HL-60/S4 treated with retinoic acid at 250 ng/mL for 4 days and 3 days (cell line): Measurements from ENCODE around the gene C1orf115.
"Not testable (repeated sequence)": the region's sequence is repeated elsewhere in the genome, so short reads cannot be mapped to it uniquely, and the experiment has no call there.

Experiments used
- in situ Hi-C: fragments of 300-500 bp; cut with MboI; formaldehyde crosslinking; loops from 2 replicates; pipeline ENCODE4 v1.7.0; 2022; ENCODE audit warnings: low sequenced_read_pairs

Gene C1orf115

DNA sequence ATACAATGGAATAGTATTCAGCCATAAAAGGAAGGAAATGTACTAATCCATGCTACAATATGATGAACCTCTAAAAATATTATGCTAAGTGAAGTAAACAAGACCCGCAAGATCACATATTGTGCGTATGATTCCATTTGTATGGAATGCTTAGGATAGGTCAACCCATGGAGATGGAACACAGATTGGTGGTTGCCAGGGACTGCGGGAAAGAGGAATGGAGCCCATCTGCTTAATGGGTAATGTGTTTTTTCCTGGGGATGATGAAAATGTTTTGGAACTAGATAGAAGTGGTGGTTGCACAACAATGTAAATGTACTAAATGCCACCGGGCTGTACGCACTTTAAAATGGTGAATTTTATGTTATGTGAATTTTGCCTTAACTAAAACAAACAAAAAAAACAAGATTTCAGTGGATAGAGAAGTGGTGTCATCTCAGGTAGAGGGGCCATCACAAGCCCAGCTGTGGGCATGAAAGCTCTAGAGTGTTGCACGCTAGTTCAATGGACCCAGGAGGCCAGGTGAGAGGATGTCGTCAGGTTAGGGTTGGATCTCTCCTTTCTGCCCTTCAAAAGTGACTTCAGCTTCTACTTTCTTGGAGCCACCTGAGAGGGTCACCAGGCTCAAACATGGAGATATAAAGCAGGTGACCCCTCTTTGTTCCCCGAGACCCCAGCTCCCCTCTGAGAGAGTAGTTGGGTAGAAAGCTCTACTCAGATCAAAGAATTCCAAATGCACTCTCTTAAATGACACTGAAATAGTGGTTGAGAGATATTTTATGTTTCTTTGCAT, 2.5 kb downstream of the C1orf115 start:
- in situ Hi-C loops, result no loop called here

DNA sequence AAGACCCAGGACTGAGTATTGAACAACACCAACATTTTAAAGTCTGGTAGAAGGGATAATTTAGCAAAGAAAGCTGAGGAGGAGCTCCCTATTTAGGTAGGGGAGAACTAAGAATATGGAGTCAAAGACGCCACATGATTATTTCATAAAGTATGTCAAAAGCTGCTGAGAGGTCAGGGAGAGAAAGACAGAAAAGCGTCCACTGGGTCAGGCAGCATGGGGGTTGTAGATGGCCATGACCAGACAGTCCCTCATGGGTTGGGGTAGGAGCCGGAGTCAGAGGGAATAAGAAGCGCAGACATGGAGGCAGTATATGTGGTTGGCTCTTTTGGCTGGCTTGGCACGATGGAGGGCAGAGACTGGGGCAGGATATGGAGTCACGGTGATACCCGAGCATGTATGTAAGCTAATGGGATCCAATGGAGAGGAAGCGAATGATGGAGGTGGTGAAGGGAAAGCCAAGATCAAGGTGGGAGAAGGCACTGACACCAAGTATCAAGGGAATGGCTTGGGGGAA, 4.8 kb downstream of the C1orf115 start:
- in situ Hi-C loops, result no loop called here

DNA sequence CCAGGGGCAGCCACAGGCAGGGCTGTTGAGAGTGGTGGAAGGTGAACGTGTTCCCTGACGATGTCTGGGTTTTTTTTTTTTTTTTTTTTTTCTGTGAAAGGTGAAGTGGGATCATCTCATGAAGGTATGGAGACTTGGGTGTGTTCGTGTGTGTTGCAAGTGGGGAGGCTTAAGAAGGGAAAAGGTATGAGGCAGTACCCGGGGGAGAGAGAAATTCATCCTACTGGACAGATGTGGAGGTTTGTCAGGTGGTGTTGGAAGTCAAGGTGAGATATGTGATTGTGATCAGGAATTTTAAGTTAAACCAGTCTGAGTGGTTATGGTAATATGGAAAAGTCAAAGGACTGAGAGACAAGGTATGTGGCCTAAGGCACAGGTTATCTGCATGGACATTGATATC, 5.3 kb downstream of the C1orf115 start:
- in situ Hi-C loops, result no loop called here

DNA sequence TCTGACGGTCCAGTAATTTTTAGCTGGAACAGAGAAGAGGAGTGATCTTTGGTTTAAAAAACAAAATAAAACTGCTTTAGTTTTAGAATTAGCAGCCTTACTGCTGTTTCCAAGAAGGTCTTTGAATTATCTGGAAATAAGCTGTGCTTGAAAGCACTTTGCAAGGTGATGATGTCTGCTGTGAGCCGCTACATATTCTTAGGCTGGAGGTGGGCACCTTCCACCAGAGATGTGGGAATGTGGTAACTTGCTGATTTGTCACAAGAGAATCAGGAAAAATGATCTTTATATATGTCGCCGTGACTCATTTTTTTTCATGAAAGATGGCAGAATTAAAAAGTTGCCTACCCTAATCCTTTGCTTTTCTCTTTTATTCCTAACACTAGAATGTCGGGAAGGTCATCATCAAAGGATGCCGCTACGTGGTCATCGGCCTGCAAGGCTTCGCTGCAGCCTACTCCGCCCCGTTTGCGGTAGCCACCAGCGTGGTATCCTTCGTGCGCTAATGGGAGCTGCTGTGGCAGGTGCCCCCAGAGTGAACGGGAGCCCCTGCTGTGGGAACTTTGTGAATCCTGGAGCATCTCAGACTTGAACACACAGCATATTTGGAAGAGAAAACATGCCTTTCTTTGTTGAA, 6.2 kb downstream of the C1orf115 start:
- in situ Hi-C loops, result no loop called here

DNA sequence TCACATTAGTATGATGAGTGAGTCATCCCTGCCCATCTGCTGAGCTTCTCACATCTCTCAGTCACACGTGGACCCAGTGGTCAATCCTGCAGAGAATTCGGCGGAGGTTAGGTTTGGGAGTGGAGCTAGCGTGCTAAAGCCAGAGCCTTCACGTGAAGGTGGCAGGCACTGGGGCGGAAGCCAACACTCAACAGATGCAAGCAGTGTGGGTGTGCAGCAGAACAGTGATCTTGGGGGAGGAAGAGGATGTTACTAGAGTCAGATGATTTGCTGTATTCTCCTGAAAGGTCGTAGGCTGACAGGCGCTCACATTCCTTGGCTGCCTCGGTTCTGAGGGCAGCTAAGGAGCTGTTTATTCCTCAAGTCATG, 6.7 kb downstream of the C1orf115 start:
- in situ Hi-C loops, result no loop called here

DNA sequence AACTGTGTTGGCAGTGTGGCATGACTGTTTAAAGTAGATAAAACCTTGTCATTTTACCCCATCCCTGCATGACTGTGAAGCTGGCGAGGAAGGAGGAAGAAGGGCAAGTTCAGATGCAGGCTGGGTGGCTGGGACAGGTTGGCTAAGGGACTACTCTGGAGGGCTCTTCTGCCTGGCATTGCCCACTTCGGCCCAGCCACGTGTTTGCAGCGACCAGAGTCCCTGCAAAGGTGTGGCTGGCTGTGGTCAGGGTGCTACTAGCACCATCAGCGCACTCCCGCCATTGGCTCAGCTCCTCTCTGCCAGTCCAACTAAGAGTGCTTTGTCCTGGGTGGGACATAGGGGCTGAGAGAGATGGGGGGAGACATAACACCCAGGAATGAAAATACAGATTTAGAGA, 7.2 kb downstream of the C1orf115 start:
- in situ Hi-C loops, result no loop called here

DNA sequence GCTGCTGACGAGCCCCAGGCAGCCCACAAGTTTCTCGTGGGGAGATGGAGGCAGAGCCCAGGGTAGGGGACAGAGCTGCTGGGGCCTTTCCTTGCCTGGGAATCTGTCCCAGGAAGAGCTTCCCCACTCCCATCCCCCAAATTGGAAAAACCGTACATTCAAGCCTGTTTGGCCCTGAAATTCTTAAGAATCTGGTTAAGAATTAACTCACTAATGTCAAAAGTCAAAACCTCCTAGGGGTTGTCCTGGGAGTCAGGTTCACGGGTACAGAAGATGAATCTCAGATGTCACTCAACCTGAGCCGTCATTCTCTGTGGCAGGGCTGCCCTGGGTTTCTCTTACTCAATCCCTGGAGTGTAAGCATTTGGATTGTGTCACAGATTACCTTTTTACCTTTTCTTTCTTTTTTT, 8.4 kb downstream of the C1orf115 start:
- in situ Hi-C loops, result no loop called here

DNA sequence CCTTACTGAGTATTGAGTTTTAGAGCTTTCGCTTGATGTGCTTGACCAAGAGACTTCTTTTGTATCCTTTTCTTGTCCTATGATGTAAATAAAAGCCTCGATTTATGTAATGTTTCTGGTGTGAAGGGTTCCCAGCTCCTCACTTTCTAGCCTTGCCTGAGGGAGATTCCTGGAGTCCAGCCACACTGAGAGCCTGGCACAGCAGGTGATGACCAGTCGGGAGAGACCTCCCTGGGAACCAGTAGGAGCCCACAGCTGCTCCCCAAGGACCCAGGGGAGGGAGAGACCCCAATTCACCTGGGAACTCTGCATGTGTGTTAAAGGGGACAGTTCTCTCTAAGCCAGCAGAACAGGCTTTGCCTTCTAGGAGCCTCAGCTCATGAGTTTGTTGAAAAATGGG, 8.9 kb downstream of the C1orf115 start:
- in situ Hi-C loops, result no loop called here

DNA sequence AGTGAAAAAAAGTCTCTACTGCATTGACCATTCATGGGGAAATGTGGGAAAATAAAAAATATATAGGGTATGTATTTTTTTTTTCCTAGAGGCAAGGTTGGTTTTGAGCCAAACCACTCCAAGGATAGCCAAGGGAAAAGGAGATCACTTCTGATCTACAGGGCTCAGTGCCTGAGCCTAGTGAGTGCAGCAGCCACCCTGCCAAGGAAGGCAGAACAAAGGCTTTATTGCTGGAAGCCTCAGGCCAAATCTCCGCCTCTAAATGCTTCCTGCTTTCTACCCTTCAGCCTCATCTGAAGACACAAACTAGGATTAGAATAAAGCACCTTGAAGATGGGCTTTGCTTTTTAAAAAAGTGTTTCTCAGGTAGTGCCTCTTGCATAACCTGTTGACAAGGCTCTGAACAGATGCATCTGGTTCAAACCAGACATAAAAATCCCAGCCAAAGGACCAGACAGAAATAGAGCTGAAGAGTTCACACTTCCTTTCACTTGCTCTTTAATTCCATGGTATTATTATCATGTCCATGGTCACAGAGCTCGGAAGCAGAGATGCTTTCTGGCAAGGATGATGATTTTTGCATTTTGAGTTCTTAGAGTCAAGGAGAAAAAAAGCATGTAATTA, 10.5 kb downstream of the C1orf115 start:
- in situ Hi-C loops, result no loop called here

DNA sequence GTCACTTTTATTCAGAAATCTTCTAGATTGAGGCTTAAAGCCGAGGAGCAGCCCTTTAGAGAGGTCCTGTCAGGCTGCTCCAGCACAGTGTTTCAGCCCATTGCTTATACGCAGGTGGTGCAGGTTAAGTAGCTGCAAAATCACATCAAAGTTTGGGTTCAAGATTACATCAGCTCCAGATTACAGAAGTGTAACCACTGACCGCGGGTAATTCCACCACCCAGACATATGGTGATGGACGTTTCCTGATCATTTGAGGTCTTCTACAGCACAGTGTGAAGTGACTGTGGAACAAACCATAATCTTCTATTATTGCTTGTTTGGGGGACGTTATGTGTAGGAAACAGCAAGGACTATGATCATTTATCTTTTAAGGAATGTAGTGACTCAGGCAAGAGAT, 11.8 kb downstream of the C1orf115 start:
- in situ Hi-C loops, result no loop called here

DNA sequence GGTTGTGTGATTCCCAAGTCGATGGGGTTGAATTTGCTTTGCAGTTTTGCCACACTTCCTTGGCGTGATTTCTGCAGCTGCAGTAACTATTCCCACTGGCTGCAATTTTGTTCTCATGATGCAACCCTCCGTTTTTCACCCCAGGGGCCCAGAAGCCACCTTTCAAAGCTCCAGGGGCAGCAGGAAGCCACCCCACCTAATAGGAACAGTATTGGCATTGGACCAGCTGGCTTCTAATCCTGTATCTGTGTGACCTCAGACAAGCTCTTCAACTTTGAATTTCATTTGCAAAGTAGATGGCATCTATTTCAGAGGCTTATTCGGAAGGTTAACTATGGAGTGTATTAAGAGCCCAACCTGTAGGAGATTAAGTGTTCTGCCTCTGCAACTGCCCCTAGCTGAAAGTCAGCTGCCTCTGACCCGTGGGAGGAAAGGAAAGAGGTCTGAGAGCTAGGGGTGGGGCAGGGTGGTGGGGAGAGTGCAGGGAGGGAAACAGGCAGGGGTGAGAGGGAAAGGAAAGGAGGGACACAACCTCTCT, 12.6 kb downstream of the C1orf115 start:
- in situ Hi-C loops, result no loop called here

DNA sequence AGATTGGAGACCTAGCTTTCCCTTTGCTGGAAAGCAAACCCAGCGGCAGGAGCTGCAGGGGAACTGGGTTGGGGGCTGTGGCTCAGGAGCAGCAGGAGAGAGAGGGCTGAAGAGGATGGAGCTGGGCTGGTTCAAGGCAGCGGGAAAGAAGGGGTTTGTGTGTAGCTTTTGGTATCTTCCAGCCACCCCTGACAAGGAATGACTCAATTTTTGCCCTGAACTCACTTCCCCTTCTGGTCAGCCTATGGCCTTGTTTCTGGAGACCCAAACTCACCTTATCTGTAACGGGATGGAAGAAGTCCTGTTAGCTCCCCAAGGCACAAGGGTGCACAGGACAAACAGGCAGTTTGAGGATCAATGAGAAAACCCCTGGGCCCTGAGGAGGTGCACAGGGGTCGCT, 13.1 kb downstream of the C1orf115 start:
- in situ Hi-C loops, result no loop called here

DNA sequence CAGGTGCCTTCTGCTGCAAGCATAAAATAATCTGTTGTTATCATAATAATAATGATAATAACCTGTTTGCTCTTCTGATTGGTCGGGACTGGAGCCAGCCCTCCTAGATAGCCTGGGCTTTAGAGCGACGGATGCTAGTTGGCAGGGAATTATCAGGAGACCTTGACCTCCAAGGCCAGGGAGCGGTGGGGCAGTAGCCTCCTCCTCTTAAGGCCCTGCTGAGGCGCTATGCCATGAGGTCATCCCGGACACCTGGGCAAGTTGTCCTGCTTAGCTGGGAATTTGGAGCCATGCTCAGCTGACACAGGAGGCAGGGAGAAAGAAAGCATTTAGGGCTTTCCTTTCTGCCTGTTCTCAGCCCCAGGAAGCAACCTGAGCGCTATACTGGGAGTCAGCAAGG, 15.6 kb downstream of the C1orf115 start:
- in situ Hi-C loops, result no loop called here

DNA sequence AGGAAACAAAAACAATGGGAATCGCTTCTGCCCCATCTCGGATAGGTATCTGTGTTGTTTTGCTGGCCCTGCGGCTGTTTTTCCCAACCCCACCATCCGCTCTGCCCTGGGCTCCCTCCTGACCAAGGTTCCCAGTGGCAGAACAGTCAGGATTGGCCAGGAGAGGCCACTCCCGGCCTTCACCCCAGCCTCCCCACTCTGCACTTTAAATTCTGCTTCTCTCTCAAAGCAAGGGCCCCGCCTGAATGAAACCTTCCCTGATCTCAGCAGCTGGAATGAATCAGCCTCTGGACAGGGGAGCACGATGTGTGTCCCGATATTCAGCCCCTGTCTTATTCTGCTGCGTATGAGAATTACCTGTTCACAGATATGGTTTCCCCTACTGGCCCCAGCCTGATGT, 16.3 kb downstream of the C1orf115 start:
- in situ Hi-C loops, result no loop called here

DNA sequence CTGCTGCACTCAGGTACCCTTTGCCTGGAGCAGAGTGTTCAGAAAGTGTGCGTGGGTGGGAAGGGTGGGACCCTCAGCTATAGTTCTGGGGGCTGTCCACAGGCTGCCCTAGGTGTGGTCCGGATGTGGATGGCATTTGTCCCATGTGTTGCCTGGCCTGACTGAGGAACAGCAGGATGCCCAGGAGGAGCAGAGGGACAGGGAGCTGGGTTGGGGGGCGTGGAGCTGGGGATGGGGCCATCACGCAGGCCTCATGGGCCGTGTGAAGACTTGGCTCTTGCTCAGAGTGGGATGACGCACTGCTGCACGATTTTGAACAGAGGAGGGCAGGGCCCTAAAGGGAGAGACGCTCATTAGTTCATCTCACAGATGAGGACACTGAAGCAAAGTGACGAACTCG, 17.0 kb downstream of the C1orf115 start:
- in situ Hi-C loops, result no loop called here

DNA sequence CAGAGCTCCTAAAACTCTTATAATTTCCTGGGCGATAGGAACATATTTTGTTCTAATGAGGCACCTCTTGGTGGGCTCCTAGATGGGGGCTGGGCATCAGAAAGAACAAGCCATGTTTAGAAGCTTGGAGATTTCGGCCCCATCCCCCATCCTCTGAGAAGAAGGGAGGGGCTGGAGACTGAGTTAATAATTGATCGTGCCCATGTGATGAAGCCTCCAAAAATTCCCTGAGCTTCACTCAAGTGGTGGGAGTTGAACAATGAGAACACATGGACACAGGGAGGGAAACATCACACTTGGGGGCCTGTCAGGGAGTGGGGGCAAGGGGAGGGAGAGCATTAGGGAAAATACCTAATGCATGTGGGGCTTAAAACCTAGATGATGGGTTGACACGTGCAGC, 18.1 kb downstream of the C1orf115 start:
- in situ Hi-C loops, result no loop called here

DNA sequence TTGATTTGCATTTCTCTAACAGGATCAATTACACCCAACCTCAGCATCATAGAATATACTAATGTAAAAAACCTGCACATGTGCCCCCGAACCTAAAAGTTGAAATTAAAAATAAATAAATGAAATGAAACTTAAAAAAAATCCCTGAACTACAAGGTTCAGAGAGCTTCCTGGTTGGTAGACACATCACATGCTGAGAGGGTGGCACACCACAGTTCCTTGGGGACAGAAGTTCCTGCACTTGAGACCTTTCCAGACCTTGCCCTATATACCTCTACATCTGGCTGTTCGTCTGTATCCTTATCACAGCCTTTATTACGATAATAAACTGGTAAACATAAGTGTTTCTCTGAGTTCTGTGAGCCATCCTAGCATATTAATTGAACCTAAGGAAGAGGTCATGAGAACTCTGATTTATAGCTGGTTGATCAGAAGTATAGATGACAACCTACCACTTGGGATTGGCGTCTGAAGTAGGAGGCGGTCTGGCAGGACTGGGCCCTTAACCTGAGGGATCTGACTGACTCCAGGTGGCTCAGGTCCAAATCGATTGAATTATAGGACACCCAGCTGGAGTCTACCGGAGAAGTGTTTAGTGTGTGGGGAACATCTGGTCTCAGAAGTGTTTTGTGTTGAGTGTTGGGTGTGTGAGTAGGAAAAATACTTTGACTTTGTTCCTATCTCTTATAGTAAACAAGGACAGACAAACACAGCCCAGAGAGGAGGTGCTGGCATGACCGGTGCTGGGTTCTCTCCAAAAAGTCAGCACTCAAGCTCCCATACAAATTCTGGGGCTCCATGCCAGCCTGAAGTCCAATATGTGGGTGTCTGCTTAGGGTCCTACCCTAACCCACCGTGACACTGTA, 19.0 kb downstream of the C1orf115 start:
- in situ Hi-C loops, result no loop called here

DNA sequence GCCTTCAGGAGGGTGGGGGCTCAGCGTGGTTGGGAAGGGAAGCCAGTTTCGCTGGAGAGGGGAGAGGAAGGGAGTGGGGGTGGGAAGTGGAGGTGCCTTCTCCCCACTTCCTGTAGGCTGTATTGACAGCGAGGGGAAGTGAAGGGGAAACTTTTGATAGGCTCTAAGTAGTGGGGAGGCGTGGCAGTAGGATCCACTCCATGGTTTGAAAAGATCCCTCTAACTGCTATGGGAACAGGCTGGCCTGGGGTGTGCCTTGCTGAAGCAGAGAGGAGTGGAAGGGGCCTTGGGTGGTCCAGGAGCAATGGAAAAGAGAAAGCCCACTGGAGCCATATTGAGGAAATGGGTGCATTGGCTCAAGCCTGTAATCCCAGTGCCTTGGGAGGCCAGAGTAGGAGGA, 20.2 kb downstream of the C1orf115 start:
- in situ Hi-C loops, result no loop called here

DNA sequence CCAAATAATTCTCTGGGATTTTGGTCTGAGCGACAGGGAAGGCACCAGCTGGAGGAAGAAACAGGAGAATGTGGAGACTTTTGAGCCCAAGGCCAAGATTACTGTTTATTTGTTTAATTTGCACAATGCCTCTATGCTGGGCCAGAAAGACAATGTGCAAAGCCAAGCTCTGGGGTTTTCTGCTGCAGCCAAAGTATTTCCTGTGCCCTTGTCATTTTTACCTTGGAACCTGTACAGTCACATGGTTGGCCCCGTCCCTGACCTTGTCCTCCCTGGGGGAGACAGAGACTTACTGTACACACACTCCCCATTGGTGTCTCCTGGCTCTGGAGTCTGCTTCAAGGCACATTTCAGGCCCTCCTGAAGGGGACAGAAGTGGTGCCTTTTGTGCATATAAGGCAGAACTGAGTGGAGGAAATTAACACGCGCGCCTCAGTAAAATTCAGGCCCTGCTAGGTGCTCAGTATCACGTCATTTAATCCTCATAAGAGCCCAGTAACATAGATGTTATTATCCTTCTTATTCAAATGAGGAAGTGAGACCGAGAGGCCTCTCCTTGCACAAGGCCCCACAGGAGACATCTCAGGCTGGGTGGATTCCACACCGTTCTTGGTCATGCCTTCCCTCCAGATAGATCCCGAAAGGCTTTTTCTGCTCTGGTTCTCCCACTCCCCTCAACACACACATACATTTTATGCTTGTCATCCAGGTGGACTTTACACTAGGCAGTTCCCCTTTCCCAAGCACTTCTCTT, 21.1 kb downstream of the C1orf115 start:
- in situ Hi-C loops, result no loop called here

DNA sequence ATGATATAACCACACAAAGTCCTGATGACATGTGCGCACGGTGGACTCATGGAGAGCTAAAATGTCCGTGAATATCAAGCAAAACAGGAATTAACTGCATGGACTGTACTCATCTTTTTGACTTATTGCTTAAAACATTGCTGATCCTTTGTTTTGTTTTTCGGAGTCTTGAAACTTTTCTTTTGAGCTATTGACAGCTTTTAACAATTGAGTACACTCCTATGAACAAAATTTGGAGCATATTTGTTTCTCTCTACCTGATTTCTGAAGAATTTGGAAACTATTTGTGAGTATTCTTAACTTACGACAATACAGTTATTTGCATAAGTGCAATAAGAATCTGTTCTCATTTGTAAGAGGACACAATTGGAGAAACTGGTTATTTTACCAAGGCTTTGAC, 25.8 kb downstream of the C1orf115 start:
- in situ Hi-C loops, result not testable (repeated sequence)
